ENCODE results near the gene UGT3A2.

DNA sequence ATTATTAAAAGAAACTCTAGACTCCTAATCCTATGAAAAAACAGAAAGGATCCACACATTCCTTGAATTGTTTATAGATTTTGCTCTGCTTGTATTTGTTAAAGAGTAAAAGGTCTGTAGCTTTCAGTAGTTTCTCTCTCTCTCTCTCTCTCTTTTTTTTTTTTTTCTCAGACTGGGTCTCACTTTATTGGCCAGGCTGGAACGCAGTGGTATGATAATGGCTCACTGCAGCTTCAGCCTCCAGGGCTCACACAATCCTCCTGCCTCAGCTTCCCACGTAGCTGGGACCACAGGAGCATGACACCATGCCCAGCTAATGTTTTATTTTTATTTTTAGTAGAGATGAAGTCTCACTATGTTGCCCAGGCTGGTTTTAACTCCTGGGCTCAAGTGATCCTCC lies 9.3 kb downstream of the UGT3A2 start:
- TF ChIP-seq EZH2 (IDR thresholded peaks at IDR 0.05) (no peak), POLR2AphosphoS5 (IDR thresholded peaks at IDR 0.05; ENCODE audit: borderline replicate concordance, low read depth, low read length) (no peak)

Measured in SK-N-MC (cell line).